GM13977 (cell line): Measurements from ENCODE around the gene TNC.

Experiments used
- DNase-seq: peaks from one replicate; pipeline ENCODE4 v3.0.0; 2012; ENCODE audit warnings: low spot score
- CTCF ChIP-seq: IDR thresholded peaks from 2 replicates; pipeline ENCODE4 v1.5.1; 2012; ENCODE audit warnings: mild to moderate bottlenecking, control low read depth; ENCODE audit not compliant: insufficient read depth; ENCODE audit errors: extremely low read depth, missing control alignments
- in situ Hi-C: fragments of 300-500 bp; cut with MboI; formaldehyde crosslinking; loops from one replicate; pipeline ENCODE4 v1.12.0; 2022; ENCODE audit warnings: low sequenced_read_pairs, low pct_unique_long_range_greater_than_20kb, mixed read lengths, inconsistent platforms; ENCODE audit not compliant: unreplicated experiment

The TNC gene

GRCh38 chr9:115158661-115159481, 40.9 kb upstream of the TNC start:
- TF ChIP-seq CTCF, result no peak
- no peak for DNase-seq
- in situ Hi-C loops, result no loop called here

- no peak for DNase-seq
- no peak for TF ChIP-seq CTCF
- in situ Hi-C loops, result no loop called here
Observed at GRCh38 chr9:115157245-115157674, 39.3 kb upstream of the TNC start.

- in situ Hi-C loops, result no loop called here
- TF ChIP-seq CTCF, result no peak
- DNase-seq, result no peak
Observed at GRCh38 chr9:115155037-115155436, 37.1 kb upstream of the TNC start.

GRCh38 chr9:115154617-115155016, 36.7 kb upstream of the TNC start:
- in situ Hi-C loops, result no loop called here
- DNase-seq, result no peak
- TF ChIP-seq CTCF, result no peak

GRCh38 chr9:115152281-115152820, 34.4 kb upstream of the TNC start:
- TF ChIP-seq CTCF, result no peak
- no peak for DNase-seq
- in situ Hi-C loops, result no loop called here

GRCh38 chr9:115148721-115149120, 30.8 kb upstream of the TNC start:
- in situ Hi-C loops, result no loop called here
- no peak for DNase-seq
- TF ChIP-seq CTCF, result no peak

GRCh38 chr9:115146581-115147021, 28.6 kb upstream of the TNC start:
- DNase-seq, result no peak
- no peak for TF ChIP-seq CTCF
- in situ Hi-C loops, result no loop called here
